Ishikawa (cell line): ENCODE results near the gene SMYD3.

Source experiments
- CEBPB ChIP-seq: IDR thresholded peaks from 2 replicates; pipeline ENCODE4 v1.6.1; 2012
- EP300 ChIP-seq: IDR thresholded peaks from 2 replicates; pipeline ENCODE4 v1.6.1; 2012; ENCODE audit warnings: borderline replicate concordance

GRCh38 chr1:245876586-245876985 lies 630.5 kb downstream of the SMYD3 start:
- no peak for TF ChIP-seq EP300
- no peak for TF ChIP-seq CEBPB
